OCI-LY7 (cell line): ENCODE data around the gene KIRREL3. TPM values are rescaled to one million over a fixed set of nuclear protein-coding genes. Genes with fewer than 3 reads are reported as not detected.

Experiments used
- BruUV-seq: library from RNA; stranded (reverse); fragments of 400-500 nt; replicated peaks from 2 replicates; lab custom pipeline; 2021; lab: Mats Ljungman, UMichigan
- CTCF ChIA-PET: fragments of 300-600 bp; sonication (Branson Sonifier 250); formaldehyde crosslinking; loops from one replicate; lab custom pipeline; 2022; ENCODE audit warnings: antibody characterized with exemption; ENCODE audit not compliant: unreplicated experiment; lab: Charles Lee
- POLR2A ChIA-PET: fragments of 300-600 bp; sonication (Branson Sonifier 250); formaldehyde crosslinking; loops from one replicate; lab custom pipeline; 2022; ENCODE audit warnings: antibody characterized with exemption; lab: Charles Lee
- DNase-seq: peaks from one replicate; pipeline ENCODE4 v3.0.0-alpha.2; 2015; ENCODE audit warnings: low spot score
- H2AFZ ChIP-seq: fragments of 200-600 bp; sonication (generic), shearing (Covaris generic); 2 replicates; pipeline ENCODE4 v1.6.1; 2014; ENCODE audit warnings: mild to moderate bottlenecking, antibody characterized with exemption, low read length, moderate library complexity
- H3K27ac ChIP-seq: fragments of 200-600 bp; sonication (generic); 2 replicates; pipeline ENCODE4 v1.5.1; 2014; ENCODE audit warnings: mixed run types, low read depth, mild to moderate bottlenecking, moderate library complexity, low read length, inconsistent platforms; ENCODE audit not compliant: poor library complexity, severe bottlenecking
- H3K36me3 ChIP-seq: fragments of 200-600 bp; sonication (generic); 2 replicates; pipeline ENCODE4 v1.6.1; 2014; ENCODE audit warnings: mild to moderate bottlenecking, antibody characterized with exemption, low read length, moderate library complexity, mixed read lengths; ENCODE audit not compliant: insufficient read depth
- H3K4me1 ChIP-seq: fragments of 200-600 bp; sonication (generic); 2 replicates; pipeline ENCODE4 v1.5.1; 2014; ENCODE audit warnings: mild to moderate bottlenecking, low read length; ENCODE audit not compliant: insufficient read depth, poor library complexity, severe bottlenecking
- H3K4me2 ChIP-seq: fragments of 200-600 bp; sonication (generic); 2 replicates; pipeline ENCODE4 v1.6.1; 2014; ENCODE audit warnings: mild to moderate bottlenecking, low read length
- H3K4me3 ChIP-seq: fragments of 200-600 bp; sonication (generic); 2 replicates; pipeline ENCODE4 v1.5.1; 2014; ENCODE audit warnings: mild to moderate bottlenecking, low read depth, low read length; ENCODE audit not compliant: poor library complexity, severe bottlenecking
- H3K79me2 ChIP-seq: fragments of 200-600 bp; sonication (generic); 2 replicates; pipeline ENCODE4 v1.6.1; 2016; ENCODE audit warnings: low read depth, mild to moderate bottlenecking, low read length, moderate library complexity, mixed read lengths; ENCODE audit not compliant: insufficient read depth
- H3K9me2 ChIP-seq: fragments of 200-600 bp; sonication (generic); 2 replicates; pipeline ENCODE4 v1.6.1; 2016; ENCODE audit warnings: mild to moderate bottlenecking, low read length, mixed read lengths; ENCODE audit not compliant: insufficient read depth
- H3K9me3 ChIP-seq: fragments of 200-600 bp; sonication (generic); 2 replicates; pipeline ENCODE4 v1.6.1; 2014; ENCODE audit warnings: mild to moderate bottlenecking, mixed run types, low read length, mixed read lengths
- H4K20me1 ChIP-seq: fragments of 200-600 bp; sonication (generic); 2 replicates; pipeline ENCODE4 v1.6.1; 2014; ENCODE audit warnings: mild to moderate bottlenecking, antibody characterized with exemption, low read length, moderate library complexity, mixed read lengths; ENCODE audit not compliant: insufficient read depth
- EZH2phosphoT487 ChIP-seq: fragments of 200-600 bp; sonication (generic); IDR thresholded peaks from 2 replicates; pipeline ENCODE4 v1.6.1; 2018; ENCODE audit warnings: low read depth, borderline replicate concordance, mild to moderate bottlenecking, mixed run types, antibody characterized with exemption, low read length, moderate library complexity, mixed read lengths
- intact Hi-C: fragments of 100-400 bp; cut with micrococcal nuclease; formaldehyde crosslinking; loops from one replicate; pipeline ENCODE4 v1.10.0; 2022; ENCODE audit not compliant: unreplicated experiment
- total RNA-seq, 2 experiments: library from RNA; depleted of rRNA in 1 of 2; stranded (reverse); fragments of >200 nt in 1 of 2; shearing (Covaris generic) in 1 of 2; gene quantifications; 2 replicates each; pipeline ENCODE4 v1.2.3, GENCODE V29; 2014 to 2022
- TF ChIP-seq, protein P1 (sequence below): fragments of 200-600 bp; sonication (generic); conservative IDR thresholded peaks from 2 replicates; pipeline ENCODE4 v1.5.1; 2014; ENCODE audit warnings: mild to moderate bottlenecking, antibody characterized with exemption, low read length, moderate library complexity, mixed read lengths

Gene KIRREL3
- total RNA-seq, 2 experiments from 2014 or later: not detected

DNA sequence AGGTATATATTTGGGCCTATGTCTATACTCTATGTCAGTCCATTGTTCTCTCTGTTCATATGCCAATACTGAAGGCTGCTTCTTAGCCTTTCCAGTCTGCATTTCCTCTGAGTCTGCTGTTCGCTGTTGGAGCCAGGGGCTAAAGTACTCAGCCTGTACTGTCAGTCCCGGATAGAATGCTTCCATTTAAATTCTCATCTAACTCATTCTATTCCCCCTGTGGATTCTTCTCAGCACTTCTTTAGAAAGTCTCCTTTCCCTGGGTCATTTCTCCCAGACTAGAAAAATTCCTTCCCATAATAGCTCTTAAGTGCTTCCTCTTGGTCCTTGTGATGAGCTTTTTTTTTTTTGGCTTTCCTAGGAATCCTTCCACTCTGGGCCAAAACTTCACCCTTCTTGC is 293.1 kb downstream of the KIRREL3 start:
- no peak for DNase-seq
- intact Hi-C loops: no loop called here
- Histone ChIP-seq H3K27ac (no peak overlapping the region), H3K79me2 (no peaks in the 10 kb centered on the region), H3K9me3 (no peaks in the 10 kb centered on the region), H3K4me3 (no peak overlapping the region), H3K36me3 (no peaks in the 10 kb centered on the region), H3K9me2 (no peaks in the 10 kb centered on the region), H2AFZ (no peak overlapping the region), H3K4me1 (no peaks in the 10 kb centered on the region), H4K20me1 (no peaks in the 10 kb centered on the region), H3K4me2 (no peak overlapping the region)
- CTCF ChIA-PET: interaction anchor here (0.6 to 0.7 kb wide), 2 partner anchors 9 to 14 kb away, joined by 3 read pairs; no protein-coding TSS in a partner anchor
- no peak for TF ChIP-seq EZH2phosphoT487
- TF ChIP-seq, protein P1, sequence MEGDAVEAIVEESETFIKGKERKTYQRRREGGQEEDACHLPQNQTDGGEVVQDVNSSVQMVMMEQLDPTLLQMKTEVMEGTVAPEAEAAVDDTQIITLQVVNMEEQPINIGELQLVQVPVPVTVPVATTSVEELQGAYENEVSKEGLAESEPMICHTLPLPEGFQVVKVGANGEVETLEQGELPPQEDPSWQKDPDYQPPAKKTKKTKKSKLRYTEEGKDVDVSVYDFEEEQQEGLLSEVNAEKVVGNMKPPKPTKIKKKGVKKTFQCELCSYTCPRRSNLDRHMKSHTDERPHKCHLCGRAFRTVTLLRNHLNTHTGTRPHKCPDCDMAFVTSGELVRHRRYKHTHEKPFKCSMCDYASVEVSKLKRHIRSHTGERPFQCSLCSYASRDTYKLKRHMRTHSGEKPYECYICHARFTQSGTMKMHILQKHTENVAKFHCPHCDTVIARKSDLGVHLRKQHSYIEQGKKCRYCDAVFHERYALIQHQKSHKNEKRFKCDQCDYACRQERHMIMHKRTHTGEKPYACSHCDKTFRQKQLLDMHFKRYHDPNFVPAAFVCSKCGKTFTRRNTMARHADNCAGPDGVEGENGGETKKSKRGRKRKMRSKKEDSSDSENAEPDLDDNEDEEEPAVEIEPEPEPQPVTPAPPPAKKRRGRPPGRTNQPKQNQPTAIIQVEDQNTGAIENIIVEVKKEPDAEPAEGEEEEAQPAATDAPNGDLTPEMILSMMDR: no peak
- POLR2A ChIA-PET: no interaction called here
- BruUV-seq: no TSS peak

DNA sequence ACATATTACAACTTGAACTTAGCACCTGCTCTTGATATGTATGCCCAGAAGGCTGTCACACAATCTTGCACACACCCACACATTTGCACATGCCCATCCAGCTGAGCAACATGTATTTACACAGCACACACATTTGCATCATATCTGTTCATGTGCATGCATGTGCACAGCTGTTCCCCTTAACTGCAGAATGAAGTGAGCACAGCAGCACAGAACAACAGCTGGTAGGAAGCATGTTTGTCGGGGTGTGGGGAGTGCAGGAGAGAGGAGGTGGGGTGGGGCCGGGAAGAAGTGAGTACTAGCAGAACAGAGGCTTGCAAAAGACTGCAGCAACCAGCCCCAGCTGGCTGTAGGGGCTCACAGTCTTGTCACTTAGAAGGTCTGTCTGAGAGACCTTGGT is 296.5 kb downstream of the KIRREL3 start:
- H3K9me2 ChIP-seq: no peaks in the 10 kb centered on the region
- CTCF ChIA-PET: no interaction called here
- no peaks in the 10 kb centered on the region for H3K9me3 ChIP-seq
- H3K36me3 ChIP-seq: no peaks in the 10 kb centered on the region
- H2AFZ ChIP-seq: no peak overlapping the region
- no peak for DNase-seq
- no peaks in the 10 kb centered on the region for H3K4me1 ChIP-seq
- no peaks in the 10 kb centered on the region for H3K79me2 ChIP-seq
- intact Hi-C loops: no loop called here
- H3K4me3 ChIP-seq: no peak overlapping the region
- POLR2A ChIA-PET: no interaction called here
- no TSS peak for BruUV-seq
- no peak for TF ChIP-seq EZH2phosphoT487
- TF ChIP-seq, protein P1: no peak
- H4K20me1 ChIP-seq: no peaks in the 10 kb centered on the region
- H3K27ac ChIP-seq: no peak overlapping the region
- H3K4me2 ChIP-seq: no peak overlapping the region

DNA sequence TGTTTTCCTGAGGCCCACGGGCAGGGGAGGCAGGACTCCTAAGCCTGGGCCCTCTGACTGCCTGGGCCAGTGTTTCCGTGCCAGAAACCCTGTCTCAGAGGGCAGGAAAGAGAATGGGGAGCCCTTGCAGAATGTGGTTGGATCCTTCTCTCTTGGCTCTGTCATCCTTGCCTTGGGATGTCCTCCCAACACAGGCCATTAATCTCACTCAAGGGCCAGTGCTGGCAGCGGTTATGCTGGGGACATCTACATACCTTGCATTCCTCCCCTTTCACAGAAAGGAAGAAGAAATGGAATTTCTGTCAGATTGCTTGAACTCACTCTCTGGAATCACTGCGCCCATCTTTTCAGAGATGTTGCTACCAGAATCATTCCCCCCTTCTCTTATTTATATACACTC is 296.9 kb downstream of the KIRREL3 start:
- POLR2A ChIA-PET: no interaction called here
- no peaks in the 10 kb centered on the region for H4K20me1 ChIP-seq
- H3K9me3 ChIP-seq: no peaks in the 10 kb centered on the region
- no peaks in the 10 kb centered on the region for H3K79me2 ChIP-seq
- no peak for TF ChIP-seq EZH2phosphoT487
- TF ChIP-seq, protein P1: no peak
- no peak overlapping the region for H2AFZ ChIP-seq
- BruUV-seq: no TSS peak
- no peak overlapping the region for H3K4me2 ChIP-seq
- H3K27ac ChIP-seq: no peak overlapping the region
- no peak for DNase-seq
- no peaks in the 10 kb centered on the region for H3K9me2 ChIP-seq
- CTCF ChIA-PET: no interaction called here
- H3K36me3 ChIP-seq: no peaks in the 10 kb centered on the region
- H3K4me1 ChIP-seq: no peaks in the 10 kb centered on the region
- H3K4me3 ChIP-seq: no peak overlapping the region
- intact Hi-C loops: no loop called here
